MM.1S (cell line): ENCODE measurements around the gene NLGN1.

Experiments used
- DNase-seq: peaks from one replicate; pipeline ENCODE4 v3.0.0-alpha.2; 2015
- H2AFZ ChIP-seq: fragments of 300-600 bp; sonication (generic); 2 replicates; pipeline ENCODE4 v1.6.0; 2016; ENCODE audit warnings: antibody characterized with exemption, low read length
- H3F3A ChIP-seq: fragments of 300-600 bp; sonication (generic); 2 replicates; pipeline ENCODE4 v1.6.1; 2016; ENCODE audit warnings: mild to moderate bottlenecking, antibody characterized with exemption, low read length, moderate library complexity, mixed read lengths; ENCODE audit not compliant: insufficient read depth
- H3K27ac ChIP-seq: fragments of 300-600 bp; sonication (generic); 2 replicates; pipeline ENCODE4 v1.5.1; 2016; ENCODE audit warnings: mild to moderate bottlenecking, low read length
- H3K27me3 ChIP-seq: fragments of 300-600 bp; sonication (generic); replicated peaks from 2 replicates; pipeline ENCODE4 v1.6.0; 2016; ENCODE audit warnings: low read length; ENCODE audit not compliant: insufficient read depth
- H3K36me3 ChIP-seq: fragments of 300-600 bp; sonication (generic); replicated peaks from 2 replicates; pipeline ENCODE4 v1.6.1; 2016; ENCODE audit warnings: mild to moderate bottlenecking, low read length, mixed read lengths; ENCODE audit not compliant: insufficient read depth
- H3K4me1 ChIP-seq: fragments of 300-600 bp; sonication (generic); 2 replicates; pipeline ENCODE4 v1.6.1; 2016; ENCODE audit warnings: low read length, mixed read lengths
- H3K4me2 ChIP-seq: fragments of 300-600 bp; sonication (generic); 2 replicates; pipeline ENCODE4 v1.6.0; 2016; ENCODE audit warnings: low read depth, low read length
- H3K4me3 ChIP-seq: fragments of 300-600 bp; sonication (generic); 2 replicates; pipeline ENCODE4 v1.5.1; 2016; ENCODE audit warnings: low read length, mixed read lengths
- H3K79me2 ChIP-seq: fragments of 300-600 bp; sonication (generic); 2 replicates; pipeline ENCODE4 v1.6.1; 2016; ENCODE audit warnings: mixed run types, low read length, mixed read lengths
- H3K9ac ChIP-seq: fragments of 300-600 bp; sonication (generic); 2 replicates; pipeline ENCODE4 v1.6.1; 2016; ENCODE audit warnings: low read length, mixed read lengths
- H3K9me2 ChIP-seq: fragments of 300-600 bp; sonication (generic); replicated peaks from 2 replicates; pipeline ENCODE4 v1.6.1; 2016; ENCODE audit warnings: mild to moderate bottlenecking, low read length, mixed read lengths; ENCODE audit not compliant: insufficient read depth
- H3K9me3 ChIP-seq: fragments of 300-600 bp; sonication (generic); replicated peaks from 2 replicates; pipeline ENCODE4 v1.6.1; 2016; ENCODE audit warnings: mild to moderate bottlenecking, low read length, mixed read lengths; ENCODE audit not compliant: insufficient read depth
- H4K20me1 ChIP-seq: fragments of 300-600 bp; sonication (generic); 2 replicates; pipeline ENCODE4 v1.6.1; 2016; ENCODE audit warnings: mild to moderate bottlenecking, low read length, moderate library complexity, mixed read lengths; ENCODE audit not compliant: insufficient read depth
- CTCF ChIP-seq: fragments of 300-600 bp; sonication (generic); IDR thresholded peaks from 2 replicates; pipeline ENCODE4 v1.5.1; 2016; ENCODE audit warnings: antibody characterized with exemption, low read length, mixed read lengths
- EZH2 ChIP-seq: fragments of 300-600 bp; sonication (generic); optimal IDR thresholded peaks from 2 replicates; pipeline ENCODE3; 2017; ENCODE audit warnings: low read depth, mild to moderate bottlenecking, antibody characterized with exemption, low read length, mixed read lengths
- EZH2phosphoT487 ChIP-seq: fragments of 300-600 bp; sonication (generic); IDR thresholded peaks from 2 replicates; pipeline ENCODE4 v1.6.1; 2018; ENCODE audit warnings: antibody characterized with exemption, low read length

The NLGN1 gene

GRCh38 chr3:173841334-173841733 lies 443.8 kb downstream of the NLGN1 start:
- Histone ChIP-seq H3K4me3 (no peak overlapping the region), H3K4me1 (no peaks in the 10 kb centered on the region), H3K79me2 (no peaks in the 10 kb centered on the region), H3K9ac (no peak overlapping the region), H4K20me1 (no peaks in the 10 kb centered on the region), H3K27ac (no peak overlapping the region), H3K4me2 (no peak overlapping the region), H3K9me3 (no peaks in the 10 kb centered on the region), H3K36me3 (no peaks in the 10 kb centered on the region), H2AFZ (no peak overlapping the region), H3K9me2 (no peaks in the 10 kb centered on the region), H3F3A (no peaks in the 10 kb centered on the region), H3K27me3 (no peaks in the 10 kb centered on the region)
- TF ChIP-seq EZH2phosphoT487 (no peak), CTCF (no peak), EZH2 (no peak)
- no peak for DNase-seq

GRCh38 chr3:173843060-173843459 lies 445.5 kb downstream of the NLGN1 start:
- H3K4me1 ChIP-seq: no peaks in the 10 kb centered on the region

GRCh38 chr3:173846584-173846983 lies 449.0 kb downstream of the NLGN1 start:
- TF ChIP-seq EZH2: no peak
- no peak for TF ChIP-seq EZH2phosphoT487
- TF ChIP-seq CTCF: no peak
- H3K27me3 ChIP-seq: no peaks in the 10 kb centered on the region
- DNase-seq: no peak
- no peaks in the 10 kb centered on the region for H3K9me3 ChIP-seq
- H3K4me3 ChIP-seq: no peak overlapping the region
- H3K4me1 ChIP-seq: no peaks in the 10 kb centered on the region
- no peaks in the 10 kb centered on the region for H3K79me2 ChIP-seq
- H3K36me3 ChIP-seq: no peaks in the 10 kb centered on the region
- no peak overlapping the region for H3K4me2 ChIP-seq
- no peaks in the 10 kb centered on the region for H3F3A ChIP-seq
- H3K27ac ChIP-seq: no peak overlapping the region
- H2AFZ ChIP-seq: no peak overlapping the region
- H3K9ac ChIP-seq: no peak overlapping the region
- no peaks in the 10 kb centered on the region for H4K20me1 ChIP-seq
- no peaks in the 10 kb centered on the region for H3K9me2 ChIP-seq

More at GRCh38 chr3:173843060-173843459, 445.5 kb downstream of the NLGN1 start:
- DNase-seq: no peak
- Histone ChIP-seq H3K4me2 (no peak overlapping the region), H3K79me2 (no peaks in the 10 kb centered on the region), H4K20me1 (no peaks in the 10 kb centered on the region), H3F3A (no peaks in the 10 kb centered on the region), H3K4me3 (no peak overlapping the region), H3K9ac (no peak overlapping the region), H3K9me3 (no peaks in the 10 kb centered on the region), H2AFZ (no peak overlapping the region), H3K27me3 (no peaks in the 10 kb centered on the region), H3K27ac (no peak overlapping the region), H3K9me2 (no peaks in the 10 kb centered on the region), H3K36me3 (no peaks in the 10 kb centered on the region)
- no peak for TF ChIP-seq EZH2
- no peak for TF ChIP-seq CTCF
- TF ChIP-seq EZH2phosphoT487: no peak
